ENCODE data around the gene SIM1. TPM values are rescaled to one million over a fixed set of nuclear protein-coding genes. Genes with fewer than 3 reads are reported as not detected.
A peak's percentile ranks its signal among the peaks of the same experiment; 100 is the strongest.

Gene SIM1, protein sequence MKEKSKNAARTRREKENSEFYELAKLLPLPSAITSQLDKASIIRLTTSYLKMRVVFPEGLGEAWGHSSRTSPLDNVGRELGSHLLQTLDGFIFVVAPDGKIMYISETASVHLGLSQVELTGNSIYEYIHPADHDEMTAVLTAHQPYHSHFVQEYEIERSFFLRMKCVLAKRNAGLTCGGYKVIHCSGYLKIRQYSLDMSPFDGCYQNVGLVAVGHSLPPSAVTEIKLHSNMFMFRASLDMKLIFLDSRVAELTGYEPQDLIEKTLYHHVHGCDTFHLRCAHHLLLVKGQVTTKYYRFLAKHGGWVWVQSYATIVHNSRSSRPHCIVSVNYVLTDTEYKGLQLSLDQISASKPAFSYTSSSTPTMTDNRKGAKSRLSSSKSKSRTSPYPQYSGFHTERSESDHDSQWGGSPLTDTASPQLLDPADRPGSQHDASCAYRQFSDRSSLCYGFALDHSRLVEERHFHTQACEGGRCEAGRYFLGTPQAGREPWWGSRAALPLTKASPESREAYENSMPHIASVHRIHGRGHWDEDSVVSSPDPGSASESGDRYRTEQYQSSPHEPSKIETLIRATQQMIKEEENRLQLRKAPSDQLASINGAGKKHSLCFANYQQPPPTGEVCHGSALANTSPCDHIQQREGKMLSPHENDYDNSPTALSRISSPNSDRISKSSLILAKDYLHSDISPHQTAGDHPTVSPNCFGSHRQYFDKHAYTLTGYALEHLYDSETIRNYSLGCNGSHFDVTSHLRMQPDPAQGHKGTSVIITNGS
- not detected in 2 replicates for total RNA-seq (ENCODE audit: low replicate concordance)

DNA sequence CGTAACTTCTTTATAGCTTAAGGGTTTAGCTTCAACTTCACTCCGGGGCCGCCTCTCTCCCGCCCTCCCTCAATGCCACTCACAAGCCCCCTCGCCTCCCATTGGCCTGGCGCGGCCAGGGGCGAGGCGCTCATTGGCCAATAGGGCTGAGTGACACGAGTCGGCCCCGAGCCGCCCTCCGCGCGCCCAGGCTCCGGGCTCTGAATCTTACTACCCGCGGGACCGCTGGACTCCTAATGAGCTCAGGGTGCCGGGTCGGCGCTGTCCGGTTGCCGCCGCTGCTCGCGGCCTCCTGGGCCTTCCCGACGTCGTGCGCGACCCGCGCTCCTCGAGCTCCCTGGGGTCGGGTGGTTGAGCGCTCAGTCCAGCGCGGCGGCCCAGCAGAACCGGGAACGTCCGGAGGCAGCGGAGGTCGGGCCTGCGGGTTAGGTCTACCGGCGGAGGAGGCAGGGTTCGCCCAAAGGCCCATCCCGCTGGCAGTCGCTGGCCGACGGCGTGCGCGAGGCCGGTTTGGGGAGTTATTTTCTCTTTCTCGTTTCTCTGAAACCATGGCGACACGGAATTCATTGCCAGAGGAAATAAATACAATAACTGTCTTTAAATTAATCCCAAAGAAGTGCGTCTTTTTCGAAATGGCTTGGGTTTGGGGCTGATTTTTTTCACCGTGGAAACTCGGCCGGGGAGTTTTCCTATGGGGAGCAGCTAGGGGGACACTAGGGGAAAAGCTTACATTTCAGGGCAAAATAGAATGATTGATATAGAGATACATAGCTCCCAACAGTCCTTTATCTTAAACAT lies at the start of gene SIM1:
TSS of gene SIM1 (minus strand) at position 19 of the 798 bp plus-strand sequence. CDS start 1,453 bp downstream, outside the sequence.
- H3F3A ChIP-seq (ENCODE audit: low read depth) = peaks cover 35% of the 10 kb centered on the region
- Mint-ChIP-seq H3K27me3 (ENCODE audit: insufficient read depth, low read depth) (peaks cover 93% of the 10 kb centered on the region), H3K4me1 (peaks cover 27% of the 10 kb centered on the region), H3K4me3 (peak within 1 kb of the TSS; percentile 86), H3K36me3 (no peaks in the 10 kb centered on the region), H3K27ac (no peak within 1 kb of the TSS), H3K9me3 (peaks cover 2% of the 10 kb centered on the region)
- peaks cover 93% of the 10 kb centered on the region for H4K20me1 ChIP-seq (ENCODE audit: low read depth)
- peak within 1 kb of the TSS; percentile 42 for H3K4me3 ChIP-seq
- peaks cover 19% of the 10 kb centered on the region for H3K4me1 ChIP-seq
- DNase-seq (ENCODE audit: low spot score) = peak; percentile 96
- H3K27ac ChIP-seq = no peak within 1 kb of the TSS
- peak within 1 kb of the TSS; percentile 70 for H3K4me2 ChIP-seq
- no peaks in the 10 kb centered on the region for H3K36me3 ChIP-seq
- H3K27me3 ChIP-seq = peaks cover 100% of the 10 kb centered on the region
- no peak within 1 kb of the TSS for H3K9ac ChIP-seq
- TF ChIP-seq, protein P1, sequence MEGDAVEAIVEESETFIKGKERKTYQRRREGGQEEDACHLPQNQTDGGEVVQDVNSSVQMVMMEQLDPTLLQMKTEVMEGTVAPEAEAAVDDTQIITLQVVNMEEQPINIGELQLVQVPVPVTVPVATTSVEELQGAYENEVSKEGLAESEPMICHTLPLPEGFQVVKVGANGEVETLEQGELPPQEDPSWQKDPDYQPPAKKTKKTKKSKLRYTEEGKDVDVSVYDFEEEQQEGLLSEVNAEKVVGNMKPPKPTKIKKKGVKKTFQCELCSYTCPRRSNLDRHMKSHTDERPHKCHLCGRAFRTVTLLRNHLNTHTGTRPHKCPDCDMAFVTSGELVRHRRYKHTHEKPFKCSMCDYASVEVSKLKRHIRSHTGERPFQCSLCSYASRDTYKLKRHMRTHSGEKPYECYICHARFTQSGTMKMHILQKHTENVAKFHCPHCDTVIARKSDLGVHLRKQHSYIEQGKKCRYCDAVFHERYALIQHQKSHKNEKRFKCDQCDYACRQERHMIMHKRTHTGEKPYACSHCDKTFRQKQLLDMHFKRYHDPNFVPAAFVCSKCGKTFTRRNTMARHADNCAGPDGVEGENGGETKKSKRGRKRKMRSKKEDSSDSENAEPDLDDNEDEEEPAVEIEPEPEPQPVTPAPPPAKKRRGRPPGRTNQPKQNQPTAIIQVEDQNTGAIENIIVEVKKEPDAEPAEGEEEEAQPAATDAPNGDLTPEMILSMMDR (IDR thresholded peaks at IDR 0.05) = peak; percentile 13
- TF ChIP-seq EZH2 (IDR thresholded peaks at IDR 0.05) (peak; percentile 95), EZH2phosphoT487 (IDR thresholded peaks at IDR 0.05) (peak; percentile 85)
- no peak within 1 kb of the TSS for H2AFZ ChIP-seq (replicated peaks)
- H3K79me2 ChIP-seq (ENCODE audit: low read depth) = no peaks in the 10 kb centered on the region
- H3K9me3 ChIP-seq (ENCODE audit: low read depth) = no peaks in the 10 kb centered on the region

DNA sequence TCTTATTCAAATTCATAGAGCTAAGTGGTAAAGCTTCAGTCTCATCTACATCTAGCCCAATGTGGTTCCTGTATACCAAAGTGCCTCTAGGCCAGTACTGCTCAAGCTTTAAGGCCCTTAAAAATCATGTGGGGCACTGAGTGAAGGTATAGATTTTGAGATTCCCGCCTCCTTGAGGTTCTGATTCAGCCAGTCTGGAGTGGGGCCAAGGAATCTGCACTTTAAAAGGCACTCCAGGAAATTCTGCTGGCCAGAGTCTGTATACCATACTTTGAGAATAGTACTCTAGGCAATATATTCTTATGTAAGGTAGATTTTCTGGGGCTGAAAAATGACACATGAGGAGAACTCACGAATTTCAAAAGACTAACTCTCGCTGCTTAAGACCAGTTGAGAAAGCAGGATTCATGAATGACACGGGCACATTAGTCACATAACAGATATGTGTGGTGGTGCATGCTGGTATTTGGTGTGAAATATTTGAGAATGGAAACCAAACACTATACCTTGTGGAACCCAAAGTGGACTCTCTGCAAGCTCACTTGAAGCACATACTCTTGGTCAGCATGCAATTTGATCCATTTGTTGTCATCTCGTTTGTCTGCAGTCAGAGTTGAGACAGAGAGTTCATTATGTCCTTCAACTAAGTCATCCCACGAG lies 47.6 kb upstream of the SIM1 start:
- H3K27ac Mint-ChIP-seq = no peak overlapping the region
- H3K36me3 Mint-ChIP-seq = peaks cover 15% of the 10 kb centered on the region
- Histone ChIP-seq H4K20me1 (ENCODE audit: low read depth) (no peaks in the 10 kb centered on the region), H3K27ac (no peak overlapping the region), H3K9ac (no peak overlapping the region), H3K4me3 (no peak overlapping the region), H3K79me2 (ENCODE audit: low read depth) (no peaks in the 10 kb centered on the region), H3F3A (ENCODE audit: low read depth) (no peaks in the 10 kb centered on the region), H3K9me3 (ENCODE audit: low read depth) (no peaks in the 10 kb centered on the region), H3K4me2 (no peak overlapping the region), H3K36me3 (no peaks in the 10 kb centered on the region), H3K27me3 (no peaks in the 10 kb centered on the region), H2AFZ (replicated peaks) (no peak overlapping the region), H3K4me1 (no peaks in the 10 kb centered on the region)
- TF ChIP-seq EZH2phosphoT487 (IDR thresholded peaks at IDR 0.05) (no peak), EZH2 (IDR thresholded peaks at IDR 0.05) (no peak)
- TF ChIP-seq, protein P1 (IDR thresholded peaks at IDR 0.05) = no peak
- H3K4me1 Mint-ChIP-seq = peaks cover 3% of the 10 kb centered on the region
- no peak overlapping the region for H3K4me3 Mint-ChIP-seq
- H3K9me3 Mint-ChIP-seq = no peaks in the 10 kb centered on the region
- H3K27me3 Mint-ChIP-seq (ENCODE audit: insufficient read depth, low read depth) = no peaks in the 10 kb centered on the region
- DNase-seq (ENCODE audit: low spot score) = no peak

DNA sequence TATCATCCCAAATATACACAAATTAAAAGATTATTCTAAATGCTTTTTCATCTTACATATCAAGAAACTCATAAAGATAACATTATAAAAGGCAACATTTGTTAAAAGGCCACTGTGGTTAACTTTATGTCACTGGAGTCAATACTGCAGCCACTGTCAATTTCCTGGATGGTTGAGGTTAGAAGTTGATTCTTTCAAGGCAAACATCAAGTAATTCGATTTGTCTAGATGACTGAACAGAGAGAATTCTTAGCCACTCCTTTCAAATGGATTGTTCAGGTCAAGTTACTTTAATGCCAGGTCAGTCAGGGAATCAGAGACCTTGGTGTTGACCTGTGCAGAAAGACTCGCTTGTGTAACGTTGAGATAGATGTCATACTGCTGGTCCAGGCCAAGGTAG lies 44.4 kb upstream of the SIM1 start:
- H3K27ac ChIP-seq = no peak overlapping the region
- H3K36me3 Mint-ChIP-seq = peaks cover 12% of the 10 kb centered on the region
- H3K4me2 ChIP-seq = no peak overlapping the region
- H3K4me3 Mint-ChIP-seq = no peak overlapping the region
- H3K4me3 ChIP-seq = no peak overlapping the region
- H3K4me1 Mint-ChIP-seq = peaks cover 3% of the 10 kb centered on the region
- H3K9me3 ChIP-seq (ENCODE audit: low read depth) = no peaks in the 10 kb centered on the region
- H2AFZ ChIP-seq (replicated peaks) = no peak overlapping the region
- H4K20me1 ChIP-seq (ENCODE audit: low read depth) = no peaks in the 10 kb centered on the region
- H3K9ac ChIP-seq = no peak overlapping the region
- no peaks in the 10 kb centered on the region for H3K4me1 ChIP-seq
- H3F3A ChIP-seq (ENCODE audit: low read depth) = no peaks in the 10 kb centered on the region
- no peaks in the 10 kb centered on the region for H3K27me3 Mint-ChIP-seq (ENCODE audit: insufficient read depth, low read depth)
- no peaks in the 10 kb centered on the region for H3K9me3 Mint-ChIP-seq
- no peaks in the 10 kb centered on the region for H3K36me3 ChIP-seq
- no peaks in the 10 kb centered on the region for H3K27me3 ChIP-seq
- DNase-seq (ENCODE audit: low spot score) = no peak
- H3K79me2 ChIP-seq (ENCODE audit: low read depth) = no peaks in the 10 kb centered on the region
- H3K27ac Mint-ChIP-seq = no peak overlapping the region
- TF ChIP-seq EZH2phosphoT487 (IDR thresholded peaks at IDR 0.05) (no peak), EZH2 (IDR thresholded peaks at IDR 0.05) (no peak)
- TF ChIP-seq, protein P1 (IDR thresholded peaks at IDR 0.05) = no peak

All from neural progenitor cell (in vitro differentiated cells).